Cardiac fibroblast (primary cell): ENCODE results near the gene C1orf122.

Source experiments
- DNase-seq, 2 donors: peaks; one replicate each; pipeline versions ENCODE4 v3.0.0 to v3.0.0-alpha.2; 2010; ENCODE audit warnings: low read depth in 2 of 2
- H3K4me3 ChIP-seq, 2 donors: replicated peaks in 1 of 2; 1 replicate in 1 of 2; 2 replicates in 1 of 2; pipeline ENCODE4 v1.5.1; 2011; ENCODE audit warnings: low read depth in 2 of 2, low read length in 2 of 2, mild to moderate bottlenecking in 2 of 2, moderate library complexity in 1 of 2
- CTCF ChIP-seq: IDR thresholded peaks from one replicate; pipeline ENCODE4 v1.5.1; 2011; ENCODE audit warnings: low read depth, mild to moderate bottlenecking, low read length, inconsistent platforms

The C1orf122 gene

GRCh38 chr1:37792943-37793686 is 14.5 kb upstream of the C1orf122 start:
- H3K4me3 ChIP-seq, result no peak overlapping the region
- DNase-seq, result no peak
- no peak for TF ChIP-seq CTCF

- DNase-seq, result peak; percentile 41 to 62
- no peak for TF ChIP-seq CTCF
- peak within 1 kb of the TSS; percentile 47 to 52 for H3K4me3 ChIP-seq
Observed at GRCh38 chr1:37793773-37794371, 13.7 kb upstream of the C1orf122 start, which contains the start of gene MANEAL. TSS of gene MANEAL (plus strand) at chr1:37793847. CDS start at chr1:37794183, 336 bp downstream.

- DNase-seq, result no peak
- TF ChIP-seq CTCF, result no peak
- H3K4me3 ChIP-seq, result no peak overlapping the region
Observed at GRCh38 chr1:37794372-37795339, 12.9 kb upstream of the C1orf122 start.

GRCh38 chr1:37795340-37796125 is 12.1 kb upstream of the C1orf122 start:
- no peak for TF ChIP-seq CTCF
- no peak overlapping the region for H3K4me3 ChIP-seq
- DNase-seq, result peak; percentile 55 to 56

GRCh38 chr1:37797750-37798345 is 9.7 kb upstream of the C1orf122 start:
- TF ChIP-seq CTCF, result no peak
- H3K4me3 ChIP-seq, result no peak overlapping the region
- peak; percentile 19 to 63 for DNase-seq

GRCh38 chr1:37802439-37802838 is 5.2 kb upstream of the C1orf122 start:
- no peak for TF ChIP-seq CTCF

More at GRCh38 chr1:37802439-37802838, 5.2 kb upstream of the C1orf122 start:
- DNase-seq, result no peak
- H3K4me3 ChIP-seq, result no peak overlapping the region
